Thymus (tissue), 11 donors: ENCODE data around the gene MMP24OS. TPM values are rescaled to one million over a fixed set of nuclear protein-coding genes. Genes with fewer than 3 reads are reported as not detected.

ENCODE experiments used
- DNase-seq, 9 donors: peaks; one replicate each; pipeline ENCODE4 v3.0.0-alpha.2; 2013; ENCODE audit warnings: low spot score in 9 of 9, low read depth in 6 of 9, missing footprints in 1 of 9
- H3K27ac ChIP-seq, 2 donors: one replicate each; pipeline ENCODE4 v1.5.1; 2013; ENCODE audit warnings: control low read depth in 1 of 2, low read depth in 1 of 2, low read length in 1 of 2, mild to moderate bottlenecking in 1 of 2, moderate library complexity in 1 of 2
- H3K27me3 ChIP-seq, 2 donors: one replicate each; pipeline ENCODE4 v1.5.1; 2013; ENCODE audit warnings: low read length in 1 of 2; ENCODE audit not compliant: control insufficient read depth in 2 of 2, insufficient read depth in 1 of 2
- H3K36me3 ChIP-seq, 2 donors: one replicate each; pipeline ENCODE4 v1.5.1; 2013; ENCODE audit warnings: low read length in 1 of 2, mild to moderate bottlenecking in 1 of 2, moderate library complexity in 1 of 2; ENCODE audit not compliant: control insufficient read depth in 2 of 2, insufficient read depth in 2 of 2
- H3K4me1 ChIP-seq, 2 donors: one replicate each; pipeline ENCODE4 v1.5.1; 2013; ENCODE audit warnings: low read length in 2 of 2; ENCODE audit not compliant: control insufficient read depth in 2 of 2, insufficient read depth in 2 of 2
- H3K4me3 ChIP-seq, 2 donors: one replicate each; pipeline ENCODE4 v1.5.1; 2013; ENCODE audit warnings: low read length in 2 of 2, control low read depth in 1 of 2, mild to moderate bottlenecking in 1 of 2
- H3K9me3 ChIP-seq, 2 donors: one replicate each; pipeline ENCODE4 v1.5.1; 2013; ENCODE audit warnings: low read length in 1 of 2, mild to moderate bottlenecking in 1 of 2; ENCODE audit not compliant: control insufficient read depth in 2 of 2, insufficient read depth in 1 of 2
- WGBS: extraction: QIAGEN DNeasy Blood & Tissue Kit; methylation state at CpG from one replicate; pipeline ENCODE4 v1.1.7; 2013; 5-methylcytosine and 5-hydroxymethylcytosine counted together
- polyA plus RNA-seq: library from polyadenylated mRNA; stranded (reverse); fragments of 200-250 nt; gene quantifications from one replicate; pipeline ENCODE4 v1.2.3, GENCODE V29; 2013
- total RNA-seq: library from RNA; stranded (reverse); fragments of 120-200 nt; gene quantifications from one replicate; pipeline ENCODE4 v1.2.4, GENCODE V29; 2013
- donor health status: healthy.

Gene MMP24OS
- total and polyA plus RNA-seq, 2 donors: 14.3 to 32.0 TPM

DNA sequence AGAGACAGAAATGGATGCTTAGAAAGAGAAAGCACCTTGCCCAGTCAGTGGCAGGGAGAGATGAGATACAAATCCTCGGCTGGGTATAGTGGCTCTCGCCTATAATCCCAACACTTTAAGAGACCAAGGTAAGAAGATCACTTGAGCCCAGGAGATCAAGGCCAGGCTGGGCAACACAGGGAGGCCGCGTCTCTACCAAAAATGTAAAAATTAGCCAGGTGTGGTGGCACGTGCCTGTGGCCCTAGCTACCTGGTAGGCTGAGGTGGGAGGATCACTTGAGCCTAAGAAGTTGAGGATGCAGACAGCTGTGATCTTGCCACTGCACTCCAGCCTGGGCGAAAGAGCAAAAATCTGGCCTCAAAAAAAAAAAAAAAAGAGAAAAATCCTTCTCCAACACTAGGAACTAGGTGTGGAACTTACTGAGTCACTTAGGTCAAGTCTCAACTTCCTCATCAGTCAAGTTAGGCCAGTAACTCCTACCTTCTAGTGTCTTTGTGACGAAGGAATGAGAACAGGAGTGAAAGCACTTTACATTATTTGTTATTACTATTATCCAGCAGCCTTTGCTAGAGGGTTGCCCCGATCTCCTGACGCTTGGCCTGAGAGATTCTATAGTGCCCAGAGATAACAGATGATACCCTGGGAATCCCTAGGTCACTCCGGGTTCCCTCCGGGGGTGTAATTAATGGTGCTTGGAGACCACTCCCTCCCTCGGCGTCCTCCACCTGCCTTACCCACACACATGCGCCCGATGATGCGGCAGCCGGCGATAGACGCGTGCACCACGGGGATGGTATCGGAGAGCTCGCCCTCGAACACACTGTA lies 5.7 kb upstream of the MMP24OS start:
- no peak for DNase-seq
- peaks cover 0 to 2% of the 10 kb centered on the region in 2 donors for H3K27me3 ChIP-seq
- peaks cover 0 to 7% of the 10 kb centered on the region in 2 donors for H3K9me3 ChIP-seq
- no peak overlapping the region for H3K27ac ChIP-seq
- H3K36me3 ChIP-seq: peaks cover 22% of the 10 kb centered on the region in 2 donors
- 25% methylated on average over 24 of the region's 24 CpGs for WGBS
- peaks cover 10 to 14% of the 10 kb centered on the region in 2 donors for H3K4me1 ChIP-seq
- H3K4me3 ChIP-seq: peak overlapping the region; percentile 87 to 92

GRCh38 chr20:35281506-35282101 lies 3.7 kb upstream of the MMP24OS start:
- Histone ChIP-seq H3K9me3 (peaks cover 0 to 7% of the 10 kb centered on the region in 2 donors), H3K4me3 (no peak overlapping the region), H3K4me1 (peaks cover 12 to 25% of the 10 kb centered on the region in 2 donors), H3K36me3 (peaks cover 24 to 26% of the 10 kb centered on the region in 2 donors), H3K27ac (no peak overlapping the region), H3K27me3 (no peaks in the 10 kb centered on the region)
- no peak for DNase-seq
- WGBS: 98% methylated on average over 10 of the region's 10 CpGs

DNA sequence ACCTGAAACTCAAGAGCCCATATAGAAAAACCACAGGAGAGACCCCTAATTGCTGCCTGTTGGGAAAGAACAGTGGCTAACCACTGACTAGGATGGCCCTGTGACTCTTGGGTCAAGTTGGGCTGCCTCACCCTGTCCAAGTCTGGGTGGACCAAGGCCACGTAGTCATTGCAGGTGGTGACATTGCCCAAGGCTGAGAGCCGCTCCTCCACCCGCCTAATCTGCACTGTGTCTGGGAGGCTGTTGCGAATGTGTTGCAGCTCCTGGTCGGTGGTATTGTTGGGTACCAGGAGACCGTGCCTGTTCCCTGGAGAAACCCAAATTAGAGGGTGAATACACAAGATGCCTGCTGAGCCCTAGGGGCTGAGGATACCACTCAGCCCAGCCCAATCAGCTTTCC lies 2.6 kb upstream of the MMP24OS start:
- Histone ChIP-seq H3K4me1 (peaks cover 14 to 27% of the 10 kb centered on the region in 2 donors), H3K36me3 (peaks cover 26% of the 10 kb centered on the region in 2 donors), H3K9me3 (peaks cover 0 to 7% of the 10 kb centered on the region in 2 donors)

GRCh38 chr20:35279533-35280174 lies 1.7 kb upstream of the MMP24OS start:
- Histone ChIP-seq H3K4me1 (peaks cover 9 to 20% of the 10 kb centered on the region in 2 donors), H3K27me3 (no peaks in the 10 kb centered on the region), H3K36me3 (peaks cover 33 to 34% of the 10 kb centered on the region in 2 donors), H3K27ac (no peak overlapping the region), H3K4me3 (no peak overlapping the region), H3K9me3 (peaks cover 0 to 2% of the 10 kb centered on the region in 2 donors)
- no peak for DNase-seq
- WGBS: 97% methylated on average over 7 of the region's 7 CpGs

More for the DNA sequence above, 2.6 kb upstream of the MMP24OS start:
- no peaks in the 10 kb centered on the region for H3K27me3 ChIP-seq
- no peak overlapping the region for H3K27ac ChIP-seq
- no peak overlapping the region for H3K4me3 ChIP-seq
- no peak for DNase-seq
- over 99% methylated on average over 6 of the region's 6 CpGs for WGBS

DNA sequence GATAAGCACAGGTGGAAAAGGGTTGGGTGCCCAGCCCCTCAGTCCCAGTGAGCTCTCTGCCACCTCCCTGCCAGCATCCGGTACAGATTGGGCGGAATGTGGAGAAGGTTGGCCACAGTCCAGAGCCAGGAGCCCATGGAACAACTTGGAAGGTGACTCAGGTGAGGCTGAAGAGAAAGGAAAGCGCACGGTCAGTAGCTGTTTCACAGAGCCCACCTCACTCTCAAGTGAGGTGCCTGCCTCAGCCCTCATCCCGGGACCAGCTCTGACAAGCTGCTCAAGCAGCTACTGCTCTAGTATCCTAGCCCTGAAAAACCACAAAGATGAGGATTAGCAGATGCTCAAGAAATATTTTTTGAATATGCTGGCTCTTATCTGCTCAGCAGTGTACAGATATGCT lies 1.1 kb upstream of the MMP24OS start:
- H3K27me3 ChIP-seq: no peaks in the 10 kb centered on the region
- WGBS: over 99% methylated on average over 5 of the region's 5 CpGs
- H3K27ac ChIP-seq: no peak overlapping the region
- peaks cover 9 to 20% of the 10 kb centered on the region in 2 donors for H3K4me1 ChIP-seq
- DNase-seq: no peak
- peaks cover 36 to 40% of the 10 kb centered on the region in 2 donors for H3K36me3 ChIP-seq
- no peaks in the 10 kb centered on the region for H3K9me3 ChIP-seq
- H3K4me3 ChIP-seq: no peak overlapping the region

GRCh38 chr20:35277127-35277526 lies 795 bp downstream of the MMP24OS start:
- Histone ChIP-seq H3K36me3 (peaks cover 40% of the 10 kb centered on the region in 2 donors), H3K27me3 (no peaks in the 10 kb centered on the region), H3K27ac (peak overlapping the region; percentile 81 to 91), H3K4me1 (peaks cover 4 to 12% of the 10 kb centered on the region in 2 donors), H3K9me3 (no peaks in the 10 kb centered on the region), H3K4me3 (peak overlapping the region; percentile 71 to 83)
- no peak for DNase-seq
- 19% methylated on average over 10 of the region's 10 CpGs for WGBS

GRCh38 chr20:35276408-35276807 lies 1.5 kb downstream of the MMP24OS start:
- H3K27ac ChIP-seq: peak overlapping the region in 1 of 2 donors; percentile 37
- 100% methylated on average over 6 of the region's 6 CpGs for WGBS
- no peaks in the 10 kb centered on the region for H3K9me3 ChIP-seq
- no peaks in the 10 kb centered on the region for H3K27me3 ChIP-seq
- peaks cover 4 to 12% of the 10 kb centered on the region in 2 donors for H3K4me1 ChIP-seq
- H3K4me3 ChIP-seq: peak overlapping the region in 1 of 2 donors; percentile 83
- peaks cover 43 to 44% of the 10 kb centered on the region in 2 donors for H3K36me3 ChIP-seq
- no peak for DNase-seq

GRCh38 chr20:35275741-35276251 lies 2.1 kb downstream of the MMP24OS start:
- Histone ChIP-seq H3K4me3 (no peak overlapping the region), H3K4me1 (peaks cover 4 to 12% of the 10 kb centered on the region in 2 donors), H3K27ac (no peak overlapping the region), H3K27me3 (no peaks in the 10 kb centered on the region), H3K36me3 (peaks cover 42 to 43% of the 10 kb centered on the region in 2 donors), H3K9me3 (no peaks in the 10 kb centered on the region)
- DNase-seq: no peak
- WGBS: 97% methylated on average over 12 of the region's 12 CpGs
